Fibroblast of skin of scalp (primary cell): ENCODE data around the gene ABTB1.

ENCODE experiments used
- DNase-seq: peaks from one replicate; pipeline ENCODE4 v3.0.0-alpha.2; 2013

ABTB1 gene

GRCh38 chr3:127707851-127708411 is 35.2 kb downstream of the ABTB1 start:
- DNase-seq = peak; percentile 64

- DNase-seq = no peak
Measured at GRCh38 chr3:127708837-127709236, 36.1 kb downstream of the ABTB1 start.

DNA sequence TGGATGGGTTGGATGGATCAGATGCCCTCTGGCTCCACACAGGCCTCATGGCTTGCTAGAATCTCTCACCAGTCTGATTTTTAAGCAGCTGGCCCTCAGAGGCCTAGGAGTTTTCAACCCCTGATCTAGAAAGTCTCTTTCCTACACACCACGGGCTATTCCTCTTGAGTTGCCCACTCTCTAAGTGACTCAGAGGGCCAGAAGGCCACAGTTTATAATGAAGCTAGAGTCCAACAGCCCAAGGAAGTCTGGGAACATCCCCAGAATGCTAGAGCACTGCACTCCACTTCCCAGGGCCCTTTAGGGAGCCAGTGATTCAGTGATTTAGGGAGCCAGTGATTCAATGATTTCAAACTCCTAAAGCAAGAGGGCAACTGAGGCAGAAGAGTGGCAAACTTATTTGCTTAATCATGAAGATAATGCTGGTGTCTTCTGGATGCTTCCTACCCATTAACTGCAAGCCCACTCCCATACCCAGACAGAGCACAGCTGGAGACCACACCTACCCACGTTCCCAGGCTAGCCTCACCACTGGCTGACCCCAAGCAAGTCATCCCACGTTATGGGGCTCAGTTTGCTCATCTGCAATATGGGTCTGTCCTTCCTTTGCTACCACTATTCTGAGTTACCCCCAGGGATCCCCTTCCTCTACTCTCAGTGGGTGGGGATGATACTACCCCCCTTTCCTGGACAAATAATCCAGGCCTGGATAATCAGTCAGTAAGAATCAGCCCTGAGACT is 36.7 kb downstream of the ABTB1 start:
- no peak for DNase-seq

DNA sequence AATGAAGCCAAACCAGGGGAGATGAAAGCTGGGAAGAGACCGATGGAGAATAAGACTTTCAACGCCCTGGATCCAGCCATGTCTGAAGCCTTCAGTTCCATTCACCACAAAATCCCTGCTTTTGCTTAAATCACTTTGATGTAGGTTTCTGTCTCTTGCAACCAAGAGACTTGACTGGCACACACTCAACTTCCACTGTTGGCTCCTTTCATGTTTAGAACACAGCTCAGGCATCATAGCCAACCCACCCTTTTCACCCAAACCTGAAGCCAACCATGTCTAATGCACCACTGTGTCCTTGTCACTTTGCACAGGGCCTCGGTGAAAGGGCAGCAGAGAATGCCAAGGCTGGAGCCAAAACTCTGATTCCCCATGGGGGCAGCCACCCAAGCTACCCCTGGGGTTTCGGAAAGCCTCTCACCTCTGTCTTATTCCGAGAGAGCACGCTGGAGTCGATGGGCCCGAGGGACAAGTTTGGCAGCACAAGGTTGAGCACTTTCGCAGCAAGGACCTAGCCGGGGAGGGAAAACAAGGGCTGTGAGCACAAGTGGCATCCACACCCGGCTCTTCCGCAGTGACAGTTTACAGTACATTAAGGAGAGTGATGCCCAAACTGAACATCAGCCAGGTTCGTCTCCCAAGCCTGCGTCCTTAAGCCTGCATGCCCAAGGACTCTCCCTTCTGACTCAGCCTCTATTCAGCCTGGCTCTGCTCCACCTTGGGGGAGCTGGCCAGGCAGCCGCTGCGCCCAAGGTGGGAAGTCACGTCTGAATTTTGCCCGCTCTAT is 37.6 kb downstream of the ABTB1 start:
- no peak for DNase-seq

- no peak for DNase-seq
Measured at GRCh38 chr3:127711021-127711695, 38.4 kb downstream of the ABTB1 start.

DNA sequence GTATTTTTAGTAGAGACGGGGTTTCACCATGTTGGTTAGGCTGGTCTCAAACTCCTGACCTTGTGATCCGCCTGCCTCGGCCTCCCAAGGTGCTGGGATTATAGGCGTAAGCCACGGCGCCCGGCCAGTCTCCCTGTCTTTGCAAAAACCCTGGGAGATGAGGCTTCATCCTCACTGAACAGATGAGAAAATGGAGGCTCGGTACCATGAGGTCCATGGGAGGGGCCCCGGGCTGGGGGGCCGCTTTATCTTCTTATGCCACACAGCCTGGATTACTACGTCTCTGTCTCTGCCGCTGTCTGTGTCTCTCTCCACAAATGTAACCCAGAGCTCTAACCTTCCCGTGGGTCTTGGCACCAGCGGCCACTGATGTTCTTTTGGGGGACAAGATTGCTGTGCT is 39.1 kb downstream of the ABTB1 start:
- DNase-seq = no peak

GRCh38 chr3:127712461-127712860 is 39.7 kb downstream of the ABTB1 start:
- DNase-seq = no peak

- DNase-seq = no peak
Measured at GRCh38 chr3:127712881-127713771, 40.4 kb downstream of the ABTB1 start.

DNA sequence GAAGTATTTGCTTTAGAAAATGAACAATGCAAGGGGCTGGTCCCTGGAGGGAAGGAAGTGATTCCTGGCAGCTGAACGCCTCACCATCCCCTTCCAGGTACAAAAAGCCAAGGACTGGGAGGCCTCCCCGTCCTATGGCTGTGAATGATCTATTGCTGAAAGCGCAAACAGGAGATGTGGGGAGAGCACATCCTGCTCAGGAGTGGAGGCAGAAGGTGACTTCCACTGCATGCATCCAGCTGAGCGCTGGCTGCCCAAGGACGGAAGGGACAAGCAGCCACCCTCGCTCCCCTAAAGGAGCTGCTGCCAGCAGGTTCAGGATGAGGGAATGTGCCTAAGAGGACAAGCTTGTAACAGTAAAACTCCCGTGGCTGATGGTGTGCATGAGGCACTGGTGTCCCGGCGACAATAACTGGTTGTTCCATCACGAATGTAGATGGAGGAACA is 41.4 kb downstream of the ABTB1 start:
- no peak for DNase-seq

GRCh38 chr3:127714866-127715265 is 42.1 kb downstream of the ABTB1 start:
- DNase-seq = no peak

DNA sequence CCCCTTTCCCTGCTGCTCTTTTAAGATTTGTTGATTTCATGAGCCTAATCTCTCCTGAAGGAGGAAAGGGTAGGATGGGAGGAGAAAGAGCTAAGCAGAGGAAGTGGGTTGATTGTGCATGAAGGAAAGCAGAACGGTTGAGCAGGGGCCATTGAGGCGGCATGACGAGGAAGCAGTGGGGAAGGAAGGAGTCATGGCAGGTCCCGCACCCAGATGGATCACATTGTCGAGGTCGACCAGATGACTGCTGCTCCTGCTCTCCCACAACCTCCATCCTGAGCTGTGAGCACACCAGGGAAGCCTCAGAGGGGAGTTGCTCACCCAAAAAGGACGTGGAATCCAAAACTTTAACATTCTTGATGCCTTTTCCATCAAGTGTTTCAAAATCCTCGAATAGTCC is 42.8 kb downstream of the ABTB1 start:
- DNase-seq = no peak

DNA sequence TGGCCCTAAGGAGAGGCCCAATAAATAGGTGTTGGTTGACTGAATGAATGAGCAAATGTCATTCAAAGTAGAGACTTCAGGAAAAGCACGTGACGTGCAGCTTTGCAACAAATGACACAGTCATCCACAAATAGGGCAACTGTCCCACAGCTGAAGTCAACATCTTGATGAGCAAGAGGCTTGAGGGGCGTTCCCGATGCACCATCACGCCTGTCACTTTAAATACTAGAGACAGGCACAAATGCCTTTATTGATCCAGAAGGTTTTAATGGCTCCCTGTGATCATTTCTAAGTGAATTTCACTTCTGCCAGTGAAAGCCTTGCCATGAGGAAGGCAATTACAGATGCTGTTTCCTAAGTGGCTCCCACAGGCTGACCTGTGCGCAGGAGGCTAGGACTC is 43.6 kb downstream of the ABTB1 start:
- DNase-seq = no peak

- peak; percentile 80 for DNase-seq
Measured at GRCh38 chr3:127717357-127718244, 44.8 kb downstream of the ABTB1 start.

- DNase-seq = no peak
Measured at GRCh38 chr3:127718245-127718915, 45.6 kb downstream of the ABTB1 start.

GRCh38 chr3:127718916-127719290 is 46.2 kb downstream of the ABTB1 start:
- DNase-seq = no peak

- no peak for DNase-seq
Measured at GRCh38 chr3:127719369-127719768, 46.6 kb downstream of the ABTB1 start.

DNA sequence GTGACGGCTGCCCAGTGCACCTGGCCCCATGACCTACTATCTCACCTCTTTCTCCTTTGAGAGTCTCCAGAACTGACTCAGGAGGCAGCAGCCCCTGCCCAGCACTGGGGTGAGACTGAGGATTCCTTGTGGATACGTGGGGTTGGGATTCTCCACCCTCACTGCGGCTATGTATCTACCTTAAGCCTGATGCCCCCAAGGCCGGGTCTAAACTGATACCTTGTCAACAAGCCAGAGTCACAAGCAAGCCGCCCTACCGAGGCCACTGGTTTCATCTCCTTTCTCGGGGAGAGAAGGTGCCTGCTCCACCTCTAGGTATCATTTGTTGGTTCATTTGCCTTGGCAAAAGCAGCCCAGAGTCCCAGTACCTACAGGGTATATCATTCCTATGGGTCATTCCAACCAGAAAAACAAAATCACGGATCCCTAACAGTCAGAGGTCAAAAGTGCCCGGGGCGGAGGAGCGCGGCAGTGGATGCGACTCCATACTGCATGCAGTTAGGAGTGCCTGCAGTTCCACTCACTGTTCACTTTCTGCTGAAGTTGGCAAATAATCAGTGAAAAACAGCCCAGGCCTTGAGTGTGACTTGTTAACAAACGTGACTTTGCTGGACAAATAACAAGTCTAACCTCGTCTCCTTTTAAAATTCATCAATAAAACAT is 47.5 kb downstream of the ABTB1 start:
- no peak for DNase-seq

DNA sequence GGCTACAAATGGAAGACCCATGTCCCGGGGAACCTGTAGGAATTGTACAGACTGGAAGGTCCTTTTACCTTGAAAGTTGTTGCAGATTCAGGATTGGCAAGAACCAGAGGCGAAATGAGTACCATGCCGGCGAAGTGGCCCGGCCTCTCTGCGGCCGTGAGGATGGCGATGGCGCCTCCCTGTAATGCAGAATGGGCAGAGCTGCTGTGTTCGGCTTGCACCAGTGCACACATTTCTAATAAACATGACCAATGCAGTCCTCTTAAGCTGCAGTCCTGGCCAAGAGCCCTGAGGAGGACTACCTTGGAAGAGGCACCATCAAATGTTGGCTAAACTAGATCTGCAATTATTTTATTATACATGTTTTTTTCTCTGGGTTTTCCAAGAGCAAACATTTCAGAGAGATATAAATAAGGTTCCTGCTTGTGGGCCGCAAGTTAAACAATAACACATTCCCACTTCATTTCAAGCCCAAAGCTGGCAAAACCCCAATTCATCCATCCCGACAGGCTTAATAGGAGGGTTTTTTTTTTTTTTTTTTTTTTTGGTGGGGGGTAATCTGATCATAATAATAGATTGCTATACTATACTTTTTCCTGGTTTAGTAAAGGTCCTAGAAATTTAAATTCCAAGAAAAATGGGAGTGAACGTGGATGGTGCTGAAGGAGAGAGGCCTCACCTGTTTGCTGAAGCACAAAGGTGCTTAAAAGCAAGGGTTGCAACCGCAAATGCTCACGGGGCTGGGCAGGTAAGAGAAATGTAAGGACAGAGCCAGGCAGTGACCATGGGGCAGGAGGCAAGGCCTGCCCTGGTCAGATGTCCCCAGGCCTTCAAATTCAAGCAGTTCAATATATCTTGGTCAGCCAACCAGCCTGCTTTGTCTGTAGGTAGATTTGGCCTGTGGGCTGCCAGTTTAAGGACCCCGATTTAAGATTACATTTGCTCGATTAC is 48.5 kb downstream of the ABTB1 start:
- DNase-seq = no peak
